Osteocyte (in vitro differentiated cells): Measurements from ENCODE around the gene EBF4. TPM values are rescaled to one million over a fixed set of nuclear protein-coding genes. Genes with fewer than 3 reads are reported as not detected.

Experiments used
- DNase-seq: peaks from one replicate; pipeline ENCODE4 v3.0.0; 2021; ENCODE audit warnings: mixed read lengths; ENCODE audit not compliant: unreplicated experiment; ENCODE audit errors: extremely low spot score
- H3K27ac Mint-ChIP-seq: one replicate; pipeline ENCODE4 v1.8.0; 2021; ENCODE audit warnings: mild to moderate bottlenecking, mixed read lengths; ENCODE audit not compliant: unreplicated experiment
- H3K27me3 Mint-ChIP-seq: one replicate; pipeline ENCODE4 v1.8.0; 2021; ENCODE audit warnings: mixed read lengths; ENCODE audit not compliant: unreplicated experiment
- H3K36me3 Mint-ChIP-seq: one replicate; pipeline ENCODE4 v1.8.0; 2021; ENCODE audit warnings: mixed read lengths; ENCODE audit not compliant: unreplicated experiment
- H3K4me1 Mint-ChIP-seq: one replicate; pipeline ENCODE4 v1.8.0; 2021; ENCODE audit warnings: mixed read lengths; ENCODE audit not compliant: unreplicated experiment
- H3K4me3 Mint-ChIP-seq: one replicate; pipeline ENCODE4 v1.8.0; 2021; ENCODE audit warnings: mild to moderate bottlenecking, moderate library complexity, mixed read lengths; ENCODE audit not compliant: unreplicated experiment
- H3K9me3 Mint-ChIP-seq: one replicate; pipeline ENCODE4 v1.8.0; 2021; ENCODE audit warnings: mixed read lengths; ENCODE audit not compliant: unreplicated experiment
- total RNA-seq: library from RNA; stranded (reverse); gene quantifications from 2 replicates; pipeline ENCODE4 v1.2.1, GENCODE V29; 2021
- TF ChIP-seq, protein P1 (sequence below): fragments of 200-600 bp; sonication (generic); IDR thresholded peaks from 2 replicates; pipeline ENCODE4 v1.5.0; 2021; ENCODE audit warnings: antibody characterized with exemption, mild to moderate bottlenecking, moderate library complexity

Gene EBF4
- total RNA-seq, 1 donor from 2014 or later: 12.8 TPM

DNA sequence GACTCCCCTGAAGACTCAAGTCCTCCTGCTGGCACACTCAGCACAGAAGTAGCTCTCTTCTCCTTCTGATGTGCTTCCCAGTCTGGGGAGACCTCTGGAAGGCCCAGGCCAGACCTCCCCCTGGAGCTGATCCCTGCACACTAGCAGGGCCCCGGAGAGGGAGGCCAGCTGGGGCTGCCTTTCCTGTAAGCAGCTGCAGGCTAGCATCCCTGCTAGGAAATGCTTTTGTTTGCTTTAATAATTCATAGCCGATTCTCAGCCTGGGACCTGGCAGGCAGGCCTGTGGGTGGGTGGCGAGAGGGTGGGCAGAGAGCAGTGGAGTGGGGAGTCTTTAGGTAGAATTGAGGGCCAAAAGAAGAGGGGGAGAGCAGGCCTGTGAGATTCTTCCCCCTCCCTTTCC lies 5.2 kb downstream of the EBF4 start:
- H3K9me3 Mint-ChIP-seq: no peaks in the 10 kb centered on the region
- DNase-seq: peak; percentile 81
- H3K36me3 Mint-ChIP-seq: no peaks in the 10 kb centered on the region
- no peak overlapping the region for H3K4me3 Mint-ChIP-seq
- no peak overlapping the region for H3K27ac Mint-ChIP-seq
- peaks cover 55% of the 10 kb centered on the region for H3K27me3 Mint-ChIP-seq
- TF ChIP-seq, protein P1, sequence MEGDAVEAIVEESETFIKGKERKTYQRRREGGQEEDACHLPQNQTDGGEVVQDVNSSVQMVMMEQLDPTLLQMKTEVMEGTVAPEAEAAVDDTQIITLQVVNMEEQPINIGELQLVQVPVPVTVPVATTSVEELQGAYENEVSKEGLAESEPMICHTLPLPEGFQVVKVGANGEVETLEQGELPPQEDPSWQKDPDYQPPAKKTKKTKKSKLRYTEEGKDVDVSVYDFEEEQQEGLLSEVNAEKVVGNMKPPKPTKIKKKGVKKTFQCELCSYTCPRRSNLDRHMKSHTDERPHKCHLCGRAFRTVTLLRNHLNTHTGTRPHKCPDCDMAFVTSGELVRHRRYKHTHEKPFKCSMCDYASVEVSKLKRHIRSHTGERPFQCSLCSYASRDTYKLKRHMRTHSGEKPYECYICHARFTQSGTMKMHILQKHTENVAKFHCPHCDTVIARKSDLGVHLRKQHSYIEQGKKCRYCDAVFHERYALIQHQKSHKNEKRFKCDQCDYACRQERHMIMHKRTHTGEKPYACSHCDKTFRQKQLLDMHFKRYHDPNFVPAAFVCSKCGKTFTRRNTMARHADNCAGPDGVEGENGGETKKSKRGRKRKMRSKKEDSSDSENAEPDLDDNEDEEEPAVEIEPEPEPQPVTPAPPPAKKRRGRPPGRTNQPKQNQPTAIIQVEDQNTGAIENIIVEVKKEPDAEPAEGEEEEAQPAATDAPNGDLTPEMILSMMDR: no peak
- peaks cover 6% of the 10 kb centered on the region for H3K4me1 Mint-ChIP-seq

DNA sequence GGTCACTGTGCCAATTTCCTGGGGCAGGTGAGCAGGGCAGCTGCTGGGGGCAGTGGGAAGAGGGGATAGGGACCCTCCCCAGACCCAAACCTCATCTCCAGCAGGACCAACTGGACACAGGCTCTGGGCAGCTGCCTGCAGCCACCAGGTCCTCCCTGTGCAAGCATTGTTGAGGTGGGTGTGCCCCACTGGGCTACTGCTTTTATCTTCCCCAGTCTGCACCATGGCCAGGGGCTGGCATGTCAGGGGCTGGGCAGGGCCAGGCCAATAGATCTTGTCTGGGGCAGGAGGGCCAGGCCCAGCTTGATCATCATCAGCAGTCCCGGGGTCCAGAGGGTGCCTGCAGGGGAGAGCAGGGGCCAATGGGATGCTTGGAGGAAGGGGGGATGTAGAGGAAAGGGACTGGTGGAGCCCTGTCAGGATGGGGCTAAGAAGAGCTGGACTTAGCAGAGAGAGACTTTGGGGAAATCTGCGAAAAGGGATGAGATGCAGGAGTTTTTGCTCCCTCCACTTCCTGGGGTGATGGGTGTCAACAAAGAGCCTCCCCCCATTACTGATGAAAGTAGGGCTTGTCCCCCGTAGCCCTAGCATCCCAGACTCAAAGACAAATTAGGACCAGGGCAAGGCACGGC lies 5.7 kb downstream of the EBF4 start:
- Mint-ChIP-seq H3K27ac (no peak overlapping the region), H3K36me3 (no peaks in the 10 kb centered on the region), H3K4me3 (no peak overlapping the region), H3K4me1 (peaks cover 6% of the 10 kb centered on the region), H3K27me3 (peaks cover 55% of the 10 kb centered on the region), H3K9me3 (no peaks in the 10 kb centered on the region)
- TF ChIP-seq, protein P1: no peak
- peak; percentile 68 for DNase-seq

DNA sequence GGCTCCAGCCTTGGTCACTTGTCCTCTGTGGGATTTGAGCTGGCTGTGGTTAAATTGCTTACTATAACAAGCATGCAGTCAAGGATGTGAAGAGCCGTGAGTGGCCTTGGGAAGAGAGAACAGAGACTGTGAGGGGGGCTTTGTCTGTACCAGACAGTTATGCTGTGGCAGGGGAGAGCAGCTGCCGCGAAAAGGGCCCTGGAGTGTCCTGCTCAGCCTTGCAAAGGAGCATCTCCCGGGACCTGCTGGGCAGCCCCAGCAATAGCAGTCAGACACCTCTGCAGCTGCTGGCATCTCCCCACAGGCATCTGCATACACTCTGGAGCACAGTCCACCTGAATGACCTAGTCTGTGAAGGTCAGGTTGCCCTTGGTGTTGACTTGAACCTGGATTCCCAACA lies 6.3 kb downstream of the EBF4 start:
- Mint-ChIP-seq H3K27ac (no peak overlapping the region), H3K4me3 (no peak overlapping the region), H3K36me3 (no peaks in the 10 kb centered on the region), H3K4me1 (peaks cover 6% of the 10 kb centered on the region), H3K27me3 (peaks cover 58% of the 10 kb centered on the region), H3K9me3 (no peaks in the 10 kb centered on the region)
- DNase-seq: peak; percentile 77
- TF ChIP-seq, protein P1: no peak

DNA sequence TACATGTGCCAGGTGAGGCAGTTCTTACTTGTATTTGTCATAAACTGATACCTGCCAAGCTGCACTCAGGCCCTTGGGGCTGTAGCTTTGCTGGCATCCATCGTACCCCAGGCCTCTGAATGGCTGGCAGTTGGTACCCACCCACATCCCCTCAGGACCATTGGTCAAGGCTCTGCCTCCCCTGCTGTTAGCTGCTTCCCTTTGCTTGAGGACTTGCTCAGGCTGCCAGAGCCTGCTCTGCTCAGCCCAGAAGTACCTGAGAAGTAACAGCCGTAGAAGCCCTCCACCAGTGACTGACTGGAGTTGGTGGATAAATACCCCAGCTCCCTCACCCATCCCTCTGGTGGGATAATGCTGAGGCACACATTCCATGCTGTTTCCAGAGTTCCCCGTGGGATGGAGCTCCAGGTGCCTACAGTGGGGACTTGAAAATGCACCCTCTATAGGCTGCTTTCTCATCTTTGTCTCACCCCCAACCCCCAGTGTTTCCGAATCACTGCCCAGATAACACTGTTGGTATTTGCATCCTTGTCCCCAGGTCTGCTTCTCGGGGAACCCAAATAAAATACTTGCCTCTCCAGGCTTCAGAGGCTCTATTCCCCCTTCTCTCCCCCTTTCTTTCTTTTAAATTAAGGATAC lies 7.3 kb downstream of the EBF4 start:
- peaks cover 4% of the 10 kb centered on the region for H3K4me1 Mint-ChIP-seq
- peaks cover 56% of the 10 kb centered on the region for H3K27me3 Mint-ChIP-seq
- H3K4me3 Mint-ChIP-seq: no peak overlapping the region
- TF ChIP-seq, protein P1: no peak
- no peaks in the 10 kb centered on the region for H3K36me3 Mint-ChIP-seq
- peak; percentile 60 for DNase-seq
- H3K27ac Mint-ChIP-seq: no peak overlapping the region
- H3K9me3 Mint-ChIP-seq: no peaks in the 10 kb centered on the region

DNA sequence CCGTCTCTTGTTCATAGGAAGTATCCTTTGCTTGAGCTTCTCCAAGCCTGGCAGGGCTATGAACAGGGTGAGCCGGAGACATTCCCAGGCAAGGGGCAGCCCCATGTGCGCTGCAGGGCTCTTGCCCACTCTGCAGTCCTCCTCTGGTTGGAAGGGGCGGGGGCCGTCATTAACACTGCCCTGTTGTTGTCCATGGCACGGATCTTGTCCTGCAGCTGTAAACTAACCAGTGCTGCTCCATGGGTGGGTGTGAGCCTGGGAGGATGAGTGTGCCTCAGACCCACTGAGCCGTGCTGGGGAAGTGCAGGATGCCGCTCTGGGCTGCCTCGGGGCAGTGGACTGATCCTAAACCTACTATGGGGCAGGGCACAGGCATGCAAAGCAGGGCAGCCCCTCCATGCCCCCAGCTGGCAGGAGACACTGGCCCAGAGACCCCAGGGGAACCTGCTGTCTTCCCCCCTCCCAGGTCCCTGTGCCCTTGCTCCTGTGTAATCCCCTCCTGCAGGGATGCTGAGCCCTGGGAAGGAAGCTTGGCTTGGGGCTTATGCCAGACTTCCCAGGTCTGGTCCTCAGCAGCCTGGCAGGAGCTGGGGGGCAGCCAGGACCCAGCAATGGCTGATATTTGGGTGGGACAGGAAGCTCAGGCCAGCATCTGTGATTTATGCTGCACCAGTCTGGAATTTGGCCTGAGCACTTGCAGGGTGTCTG lies 8.5 kb downstream of the EBF4 start:
- Mint-ChIP-seq H3K9me3 (no peaks in the 10 kb centered on the region), H3K4me3 (no peak overlapping the region), H3K36me3 (no peaks in the 10 kb centered on the region), H3K27ac (no peak overlapping the region), H3K4me1 (peaks cover 3% of the 10 kb centered on the region), H3K27me3 (peaks cover 44% of the 10 kb centered on the region)
- TF ChIP-seq, protein P1: no peak
- DNase-seq: peak; percentile 76
